ENCODE results near the gene SNX9.
"Not testable (repeated sequence)": the region's sequence is repeated elsewhere in the genome, so short reads cannot be mapped to it uniquely, and the experiment has no call there.

SNX9 gene

GRCh38 chr6:157887892-157888291, 64.8 kb downstream of the SNX9 start:
- no peak for FAIRE-seq

- no peak for FAIRE-seq
Measured at GRCh38 chr6:157891544-157892362, 68.7 kb downstream of the SNX9 start.

- no peak for FAIRE-seq
Measured at GRCh38 chr6:157892363-157892877, 69.4 kb downstream of the SNX9 start.

- FAIRE-seq: no peak
Measured at GRCh38 chr6:157893238-157893637, 70.2 kb downstream of the SNX9 start.

GRCh38 chr6:157895585-157895984, 72.5 kb downstream of the SNX9 start:
- no peak for FAIRE-seq

- no peak for FAIRE-seq
Measured at GRCh38 chr6:157896932-157897331, 73.9 kb downstream of the SNX9 start.

GRCh38 chr6:157898169-157898568, 75.1 kb downstream of the SNX9 start:
- no peak for FAIRE-seq

GRCh38 chr6:157898640-157899039, 75.6 kb downstream of the SNX9 start:
- no peak for FAIRE-seq

- FAIRE-seq: not testable (repeated sequence)
Measured at GRCh38 chr6:157900262-157900661, 77.2 kb downstream of the SNX9 start.

- FAIRE-seq: not testable (repeated sequence)
Measured at GRCh38 chr6:157900751-157901150, 77.7 kb downstream of the SNX9 start.

GRCh38 chr6:157904999-157905398, 82.0 kb downstream of the SNX9 start:
- no peak for FAIRE-seq

- FAIRE-seq: no peak
Measured at GRCh38 chr6:157905590-157906342, 82.7 kb downstream of the SNX9 start.

- no peak for FAIRE-seq
Measured at GRCh38 chr6:157906537-157907061, 83.6 kb downstream of the SNX9 start.

GRCh38 chr6:157907651-157908050, 84.6 kb downstream of the SNX9 start:
- FAIRE-seq: no peak

- FAIRE-seq: no peak
Measured at GRCh38 chr6:157908369-157909281, 85.6 kb downstream of the SNX9 start.

- no peak for FAIRE-seq
Measured at GRCh38 chr6:157909282-157909664, 86.2 kb downstream of the SNX9 start.

GRCh38 chr6:157911278-157911677, 88.2 kb downstream of the SNX9 start:
- FAIRE-seq: no peak

GRCh38 chr6:157911786-157912185, 88.7 kb downstream of the SNX9 start:
- FAIRE-seq: no peak

GRCh38 chr6:157912326-157912725, 89.3 kb downstream of the SNX9 start:
- FAIRE-seq: no peak

- FAIRE-seq: peak; percentile 43
Measured at GRCh38 chr6:157921685-157922367, 98.8 kb downstream of the SNX9 start.

- no peak for FAIRE-seq
Measured at GRCh38 chr6:157925771-157926170, 102.7 kb downstream of the SNX9 start.

GRCh38 chr6:157927011-157927410, 104.0 kb downstream of the SNX9 start:
- no peak for FAIRE-seq

Data from endometrium (tissue), 2 donors.